GM12878 (cell line): ENCODE measurements around the gene ACYP2. TPM values are rescaled to one million over a fixed set of nuclear protein-coding genes. Genes with fewer than 3 reads are reported as not detected.

Source experiments
- ATAC-seq: fragments of 200-7000 bp; cut with Tn5 transposase; 3 replicates; pipeline ENCODE4 v1.9.1; 2020; ENCODE audit warnings: mild to moderate bottlenecking, moderate library complexity
- BruUV-seq: library from RNA; stranded (reverse); fragments of 400-500 nt; replicated peaks from 2 replicates; lab custom pipeline; 2021; lab: Mats Ljungman, UMichigan
- CTCF ChIA-PET: fragments of 300-600 bp; sonication (Branson Sonifier 250); formaldehyde crosslinking; extraction: SDS; loops from one replicate; lab custom pipeline; 2021; ENCODE audit warnings: inconsistent platforms; lab: Yijun Ruan, JAX
- POLR2A ChIA-PET: fragments of 350-600 bp; formaldehyde crosslinking; extraction: SDS; loops from one replicate; lab custom pipeline; 2021; ENCODE audit warnings: inconsistent platforms; lab: Charles Lee
- RAD21 ChIA-PET: fragments of 300-600 bp; sonication (Branson Sonifier 250); formaldehyde crosslinking; loops from one replicate; lab custom pipeline; 2023; ENCODE audit warnings: antibody characterized with exemption; ENCODE audit not compliant: unreplicated experiment; lab: Charles Lee
- SMC1A ChIA-PET: fragments of 300-600 bp; sonication (Branson Sonifier 250); formaldehyde crosslinking; loops from one replicate; lab custom pipeline; 2023; ENCODE audit not compliant: unreplicated experiment, uncharacterized antibody; lab: Charles Lee
- DNase-seq: peaks from one replicate; pipeline ENCODE4 v3.0.0-alpha.2; 2011; ENCODE audit warnings: low read depth, low spot score
- FAIRE-seq: peaks from 3 replicates; lab custom pipeline; 2011; peaks lifted over from hg19 to GRCh38; lab: Jason Lieb, UNC
- H2AFZ ChIP-seq: 2 replicates; pipeline ENCODE4 v1.6.0; 2011; ENCODE audit warnings: low read depth, low read length, control low read depth; ENCODE audit not compliant: control insufficient read depth
- H3K27ac ChIP-seq: 2 replicates; pipeline ENCODE4 v1.5.1; 2011; ENCODE audit warnings: control low read depth; ENCODE audit not compliant: control insufficient read depth, insufficient read depth
- H3K27me3 ChIP-seq, 2 experiments: replicated peaks in 1 of 2; 2 replicates each; pipeline versions ENCODE4 v1.6.0 to v1.6.1; 2011; ENCODE audit warnings: low read length in 1 of 2; ENCODE audit not compliant: control insufficient read depth in 2 of 2, insufficient read depth in 2 of 2
- H3K36me3 ChIP-seq, 2 experiments: 2 replicates each; pipeline ENCODE4 v1.5.1; 2011; ENCODE audit warnings: low read length in 1 of 2; ENCODE audit not compliant: control insufficient read depth in 2 of 2, insufficient read depth in 2 of 2
- H3K4me1 ChIP-seq: 2 replicates; pipeline ENCODE4 v1.6.1; 2011; ENCODE audit warnings: mild to moderate bottlenecking, low read length, moderate library complexity, mixed read lengths; ENCODE audit not compliant: control insufficient read depth, insufficient read depth
- H3K4me2 ChIP-seq: 2 replicates; pipeline ENCODE4 v1.6.0; 2011; ENCODE audit warnings: control low read depth; ENCODE audit not compliant: control insufficient read depth, insufficient read depth
- H3K4me3 ChIP-seq: fragments of 200-600 bp; sonication (generic); 2 replicates; pipeline ENCODE4 v1.5.1; 2016
- H3K79me2 ChIP-seq: 2 replicates; pipeline ENCODE4 v1.6.0; 2011; ENCODE audit warnings: low read length; ENCODE audit not compliant: control insufficient read depth, insufficient read depth
- H3K9ac ChIP-seq: 2 replicates; pipeline ENCODE4 v1.8.0; 2011; ENCODE audit warnings: low read length, control low read depth, mixed read lengths; ENCODE audit not compliant: control insufficient read depth, insufficient read depth
- H3K9me3 ChIP-seq: replicated peaks from 3 replicates; pipeline ENCODE4 v1.5.1; 2011; ENCODE audit warnings: mild to moderate bottlenecking, low read length; ENCODE audit not compliant: control insufficient read depth, insufficient read depth
- H4K20me1 ChIP-seq: 2 replicates; pipeline ENCODE4 v1.6.0; 2011; ENCODE audit not compliant: control insufficient read depth, insufficient read depth
- BCLAF1 ChIP-seq: fragments of 450-650 bp; IDR thresholded peaks from 2 replicates; pipeline ENCODE4 v1.6.1; 2017; ENCODE audit warnings: antibody characterized with exemption, mild to moderate bottlenecking, moderate library complexity
- BHLHE40 ChIP-seq, 2 experiments: fragments of 450-650 bp in 1 of 2; IDR thresholded peaks; 2 replicates each; pipeline ENCODE4 v1.6.1; 2011 to 2017; ENCODE audit warnings: low read depth in 2 of 2, borderline replicate concordance in 1 of 2, improper control_type of control experiment in 1 of 2, low read length in 1 of 2, mild to moderate bottlenecking in 1 of 2
- CBX5 ChIP-seq: sonication (generic); IDR thresholded peaks from 2 replicates; pipeline ENCODE4 v1.6.1; 2016; ENCODE audit warnings: low read depth, moderate library complexity, mild to moderate bottlenecking, inconsistent platforms
- CHD4 ChIP-seq: fragments of 200-600 bp; sonication (generic); IDR thresholded peaks from 2 replicates; pipeline ENCODE4 v1.6.1; 2016; ENCODE audit warnings: mild to moderate bottlenecking
- E4F1 ChIP-seq: fragments of 450-650 bp; IDR thresholded peaks from 2 replicates; pipeline ENCODE4 v1.6.1; 2018; ENCODE audit warnings: borderline replicate concordance, mild to moderate bottlenecking; ENCODE audit not compliant: partially characterized antibody
- IKZF2 ChIP-seq, 2 experiments: fragments of 450-650 bp; IDR thresholded peaks; 2 replicates each; pipeline ENCODE4 v1.6.1; 2017; ENCODE audit warnings: mild to moderate bottlenecking in 2 of 2, moderate library complexity in 2 of 2
- KLF5 ChIP-seq: fragments of 450-650 bp; IDR thresholded peaks from 2 replicates; pipeline ENCODE4 v1.6.1; 2014; ENCODE audit warnings: mild to moderate bottlenecking; ENCODE audit not compliant: partially characterized antibody
- MTA2 ChIP-seq: fragments of 450-650 bp; IDR thresholded peaks from 2 replicates; pipeline ENCODE4 v1.6.1; 2016; ENCODE audit warnings: low read depth, mild to moderate bottlenecking, moderate library complexity
- POU2F2 ChIP-seq: IDR thresholded peaks from 3 replicates; pipeline ENCODE4 v1.6.1; 2011; ENCODE audit warnings: low read depth, mild to moderate bottlenecking, low read length, borderline replicate concordance
- REST ChIP-seq: IDR thresholded peaks from 2 replicates; pipeline ENCODE4 v1.6.1; 2012; ENCODE audit warnings: mild to moderate bottlenecking, low read depth, low read length
- SP1 ChIP-seq: IDR thresholded peaks from one replicate; pipeline ENCODE4 v1.6.1; 2011; ENCODE audit warnings: low read depth, low read length
- WGBS: methylation state at CpG from one replicate; pipeline ENCODE4 v1.1.6; 2016; ENCODE audit warnings: low lambda C conversion rate; ENCODE audit not compliant: insufficient replicate concordance, insufficient coverage; ENCODE audit errors: missing lambda C conversion rate; 5-methylcytosine and 5-hydroxymethylcytosine counted together
- in situ Hi-C: fragments of 300-500 bp; cut with MboI; formaldehyde crosslinking; loops from 9 replicates; pipeline ENCODE4 v1.14.3; 2018; ENCODE audit warnings: mixed read lengths
- intact Hi-C: fragments of 100-400 bp; cut with micrococcal nuclease; formaldehyde crosslinking; loops from one replicate; pipeline ENCODE4 v1.14.2; 2022; ENCODE audit not compliant: unreplicated experiment
- polyA plus RNA-seq, 11 experiments: library from polyadenylated mRNA; depleted of rRNA in 4 of 11; unstranded in 6 of 11; stranded (reverse) in 5 of 11; fragments of >200 nt; fragmentation: Nextera tagmentation in 4 of 11; fragmentation: Illumina TruSeq in 1 of 11; extraction: Ambion mirVana in 4 of 11; extraction: Trizol in 1 of 11; gene quantifications; 1 replicate in 1 of 11; 2 replicates in 10 of 11; pipeline versions ENCODE4 v1.2.1 to v1.2.3, GENCODE V29; 2011 to 2016; ENCODE audit warnings: inconsistent platforms in 2 of 11, missing spikeins in 2 of 11, low read depth in 1 of 11
- total RNA-seq, 4 experiments: library from RNA; depleted of rRNA in 3 of 4; stranded (reverse); fragments of >200 nt in 3 of 4; fragmentation: Illumina TruSeq in 1 of 4; extraction: Trizol in 1 of 4; gene quantifications; 2 replicates each; pipeline versions ENCODE4 v1.2.1 to v1.2.3, GENCODE V29; 2013 to 2021

The ACYP2 gene
- total and polyA plus RNA-seq, 10 of the 15 experiments (the other 5 are each of a cell fraction or from before 2014, with no cell fraction given): 4.2 to 16.3 (median 9.0) TPM

- intact Hi-C loops: no loop called here
- no peak for DNase-seq
- FAIRE-seq: no peak
- ATAC-seq: no peak
- no peaks in the 10 kb centered on the region for H3K79me2 ChIP-seq
- POLR2A ChIA-PET: no interaction called here
- BruUV-seq: no TSS peak
- in situ Hi-C loops: no loop called here
- no peaks in the 10 kb centered on the region for H3K9me3 ChIP-seq
- H3K9ac ChIP-seq: no peak overlapping the region
- H3K4me2 ChIP-seq: no peak overlapping the region
- H2AFZ ChIP-seq: no peak overlapping the region
- no peak overlapping the region for H3K4me3 ChIP-seq
- H3K27ac ChIP-seq: no peak overlapping the region
- RAD21 ChIA-PET: interaction anchor here (0.6 to 1.1 kb wide), 2 partner anchors 33 to 342 kb away, joined by 3 to 4 read pairs; no protein-coding TSS in a partner anchor
- no peaks in the 10 kb centered on the region for H4K20me1 ChIP-seq
- 7% methylated on average over 3 of the region's 3 CpGs for WGBS
- SMC1A ChIA-PET: interaction anchor here (0.6 to 1.4 kb wide), 4 partner anchors 10 to 285 kb away, joined by 3 to 4 read pairs (median 4); no protein-coding TSS in a partner anchor
- H3K4me1 ChIP-seq: no peaks in the 10 kb centered on the region
- H3K36me3 ChIP-seq: no peaks in the 10 kb centered on the region
- no peaks in the 10 kb centered on the region for H3K27me3 ChIP-seq
- CTCF ChIA-PET: interaction anchor here (0.9 to 1.7 kb wide), 7 partner anchors 12 to 543 kb away, joined by 3 to 8 read pairs (median 4); no protein-coding TSS in a partner anchor
- TF ChIP-seq SP1 (no peak), IKZF2 (IDR thresholded peaks at IDR 0.05) (no peak), E4F1 (no peak), BHLHE40 (IDR thresholded peaks at IDR 0.05; ENCODE audit: borderline replicate concordance in 1 of 2, low read depth in 2 of 2, low read length in 1 of 2) (no peak), CBX5 (no peak), BCLAF1 (no peak), POU2F2 (no peak), CHD4 (no peak), REST (no peak), MTA2 (no peak), KLF5 (no peak)
Measured at GRCh38 chr2:54161660-54162424, 46.4 kb downstream of the ACYP2 start.
